ENCODE measurements around the gene CYYR1. TPM values are rescaled to one million over a fixed set of nuclear protein-coding genes. Genes with fewer than 3 reads are reported as not detected.

Gene CYYR1
- total RNA-seq, 1 experiment from 2014 or later: 13.6 TPM

GRCh38 chr21:26501495-26502021 is 71.5 kb downstream of the CYYR1 start:
- H3K4me3 Mint-ChIP-seq: no peak overlapping the region
- Histone ChIP-seq H3K27ac (ENCODE audit: insufficient read length, low read depth, low read length) (no peak overlapping the region), H2AK5ac (ENCODE audit: insufficient read length, low read length) (no peak overlapping the region), H3K23me2 (ENCODE audit: insufficient read length, low read depth, low read length, poor library complexity, severe bottlenecking) (no peaks in the 10 kb centered on the region), H3K56ac (ENCODE audit: insufficient read length, low read depth, low read length) (no peak overlapping the region), H3K9me3 (ENCODE audit: control insufficient read depth, low read depth, low read length) (no peaks in the 10 kb centered on the region), H3K9ac (ENCODE audit: extremely low read depth, insufficient read length, low read length) (no peak overlapping the region), H3T11ph (ENCODE audit: low read length) (no peak overlapping the region), H2BK15ac (ENCODE audit: low read depth, low read length) (no peak overlapping the region), H2BK12ac (ENCODE audit: insufficient read length, low read depth, low read length) (no peak overlapping the region), H3K4ac (ENCODE audit: low read depth, low read length) (no peak overlapping the region), H3K27me3 (ENCODE audit: insufficient read depth, low read length) (no peaks in the 10 kb centered on the region), H4K8ac (replicated peaks; ENCODE audit: insufficient read length, low read depth, low read length) (no peak overlapping the region), H3K14ac (ENCODE audit: insufficient read depth, low read length) (no peak overlapping the region), H4K20me1 (ENCODE audit: control insufficient read depth, insufficient read depth, insufficient read length) (no peaks in the 10 kb centered on the region), H4K5ac (ENCODE audit: insufficient read length, low read depth, low read length) (no peak overlapping the region), H2BK5ac (ENCODE audit: insufficient read length, low read length) (no peak overlapping the region), H3K4me1 (ENCODE audit: insufficient read depth, low read length) (no peaks in the 10 kb centered on the region), H3K23ac (ENCODE audit: insufficient read length, low read depth, low read length) (no peak overlapping the region), H3K4me2 (ENCODE audit: insufficient read depth, insufficient read length, low read length) (no peak overlapping the region), H2AFZ (ENCODE audit: low read length) (no peak overlapping the region), H3K79me2 (ENCODE audit: insufficient read depth, low read length) (no peaks in the 10 kb centered on the region), H2BK120ac (ENCODE audit: low read depth, low read length, poor library complexity, severe bottlenecking) (no peak overlapping the region), H3K79me1 (ENCODE audit: insufficient read depth, low read depth, low read length, poor library complexity, severe bottlenecking) (no peaks in the 10 kb centered on the region), H4K91ac (ENCODE audit: insufficient read length, low read depth, low read length) (no peak overlapping the region), H3K18ac (ENCODE audit: insufficient read length, low read depth, low read length) (no peak overlapping the region), H2BK20ac (ENCODE audit: low read depth, low read length, poor library complexity, severe bottlenecking) (no peak overlapping the region)
- H3K27me3 Mint-ChIP-seq (ENCODE audit: low read depth): no peaks in the 10 kb centered on the region
- no peak for DNase-seq
- TF ChIP-seq CTCF (conservative IDR thresholded peaks at IDR 0.05): no peak
- H3K36me3 Mint-ChIP-seq (ENCODE audit: insufficient read depth in 1 of 3, low read depth in 3 of 3): peaks cover 0 to 20% (median 13%) of the 10 kb centered on the region in 3 experiments; a peak in 5 of 7 replicates
- H3K4me1 Mint-ChIP-seq: no peaks in the 10 kb centered on the region
- H3K9me3 Mint-ChIP-seq: no peaks in the 10 kb centered on the region; a peak in 2 of 5 replicates
- WGBS (ENCODE audit: extremely low coverage, insufficient read length, low lambda C conversion rate): no CpG with 5 or more reads among the region's 3 CpGs
- H3K27ac Mint-ChIP-seq: no peak overlapping the region
